ENCODE data around the gene GRIN2C. TPM values are rescaled to one million over a fixed set of nuclear protein-coding genes. Genes with fewer than 3 reads are reported as not detected.

GRIN2C gene
- total RNA-seq, 6 experiments from 2014 or later, result 0.05 to 0.07 TPM; not detected in 4

- H3K36me3 Mint-ChIP-seq (ENCODE audit: low read depth), result no peaks in the 10 kb centered on the region
- H3K4me3 Mint-ChIP-seq, result no peak overlapping the region
- H3K27me3 Mint-ChIP-seq (ENCODE audit: insufficient read depth), result peaks cover 49% of the 10 kb centered on the region
- no peak for TF ChIP-seq CTCF (IDR thresholded peaks at IDR 0.05)
- H3K27ac Mint-ChIP-seq, result no peak overlapping the region
- DNase-seq, result no peak
- no peaks in the 10 kb centered on the region for H3K4me1 Mint-ChIP-seq (ENCODE audit: low read depth)
- no peaks in the 10 kb centered on the region for H3K9me3 Mint-ChIP-seq
Measured at GRCh38 chr17:74852237-74853047, 7.2 kb downstream of the GRIN2C start.

GRCh38 chr17:74851612-74852236 lies 8.0 kb downstream of the GRIN2C start:
- no peak overlapping the region for H3K27ac Mint-ChIP-seq
- no peaks in the 10 kb centered on the region for H3K4me1 Mint-ChIP-seq (ENCODE audit: low read depth)
- no peak for DNase-seq
- no peak for TF ChIP-seq CTCF (IDR thresholded peaks at IDR 0.05)
- no peak overlapping the region for H3K4me3 Mint-ChIP-seq
- no peaks in the 10 kb centered on the region for H3K36me3 Mint-ChIP-seq (ENCODE audit: low read depth)
- no peaks in the 10 kb centered on the region for H3K9me3 Mint-ChIP-seq
- peaks cover 43% of the 10 kb centered on the region for H3K27me3 Mint-ChIP-seq (ENCODE audit: insufficient read depth)

GRCh38 chr17:74850914-74851313 lies 8.8 kb downstream of the GRIN2C start:
- no peak for DNase-seq
- Mint-ChIP-seq H3K9me3 (no peaks in the 10 kb centered on the region), H3K36me3 (ENCODE audit: low read depth) (no peaks in the 10 kb centered on the region), H3K4me3 (no peak overlapping the region), H3K27me3 (ENCODE audit: insufficient read depth) (peaks cover 37% of the 10 kb centered on the region), H3K27ac (no peak overlapping the region), H3K4me1 (ENCODE audit: low read depth) (no peaks in the 10 kb centered on the region)
- no peak for TF ChIP-seq CTCF (IDR thresholded peaks at IDR 0.05)

- no peak overlapping the region for H3K27ac Mint-ChIP-seq
- DNase-seq, result no peak
- no peaks in the 10 kb centered on the region for H3K4me1 Mint-ChIP-seq (ENCODE audit: low read depth)
- TF ChIP-seq CTCF (IDR thresholded peaks at IDR 0.05), result no peak
- no peaks in the 10 kb centered on the region for H3K36me3 Mint-ChIP-seq (ENCODE audit: low read depth)
- no peak overlapping the region for H3K4me3 Mint-ChIP-seq
- no peaks in the 10 kb centered on the region for H3K9me3 Mint-ChIP-seq
- peaks cover 31% of the 10 kb centered on the region for H3K27me3 Mint-ChIP-seq (ENCODE audit: insufficient read depth)
Measured at GRCh38 chr17:74850310-74850709, 9.4 kb downstream of the GRIN2C start.

GRCh38 chr17:74848656-74849399 lies 10.9 kb downstream of the GRIN2C start:
- Mint-ChIP-seq H3K4me3 (no peak overlapping the region), H3K27me3 (ENCODE audit: insufficient read depth) (peaks cover 23% of the 10 kb centered on the region), H3K9me3 (no peaks in the 10 kb centered on the region), H3K27ac (no peak overlapping the region), H3K36me3 (ENCODE audit: low read depth) (no peaks in the 10 kb centered on the region), H3K4me1 (ENCODE audit: low read depth) (no peaks in the 10 kb centered on the region)
- DNase-seq, result no peak
- no peak for TF ChIP-seq CTCF (IDR thresholded peaks at IDR 0.05)

Measured in HFFc6 (cell line).